ENCODE measurements around the gene LAIR2.

GRCh38 chr19:54556194-54556593, 53.6 kb downstream of the LAIR2 start:
- TF ChIP-seq, protein P1, sequence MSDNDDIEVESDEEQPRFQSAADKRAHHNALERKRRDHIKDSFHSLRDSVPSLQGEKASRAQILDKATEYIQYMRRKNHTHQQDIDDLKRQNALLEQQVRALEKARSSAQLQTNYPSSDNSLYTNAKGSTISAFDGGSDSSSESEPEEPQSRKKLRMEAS (IDR thresholded peaks at IDR 0.05): no peak
- TF ChIP-seq TAF1 (IDR thresholded peaks at IDR 0.05; ENCODE audit: low read depth): no peak
- no peak for TF ChIP-seq RAD21 (IDR thresholded peaks at IDR 0.05; ENCODE audit: low read depth)
- no peak for TF ChIP-seq CREB1 (IDR thresholded peaks at IDR 0.05; ENCODE audit: low read depth)
- no peak for TF ChIP-seq CEBPB (IDR thresholded peaks at IDR 0.05)
- no peak for TF ChIP-seq TCF12 (IDR thresholded peaks at IDR 0.05; ENCODE audit: low read depth)
- TF ChIP-seq TEAD4 (IDR thresholded peaks at IDR 0.05): no peak
